HUES6 (cell line): Measurements from ENCODE around the gene ZMIZ1.

Experiments
- H3K27ac ChIP-seq: 2 replicates; pipeline ENCODE4 v1.7.0; 2013; ENCODE audit warnings: low read depth, mild to moderate bottlenecking, low read length, inconsistent platforms
- H3K27me3 ChIP-seq: 2 replicates; pipeline ENCODE4 v1.6.1; 2013; ENCODE audit warnings: low read length; ENCODE audit not compliant: control insufficient read depth, insufficient read depth
- H3K36me3 ChIP-seq: 2 replicates; pipeline ENCODE4 v1.6.1; 2013; ENCODE audit warnings: low read length; ENCODE audit not compliant: control insufficient read depth, insufficient read depth
- H3K4me1 ChIP-seq: 2 replicates; pipeline ENCODE4 v1.6.1; 2013; ENCODE audit warnings: low read length; ENCODE audit not compliant: control insufficient read depth, insufficient read depth
- H3K4me3 ChIP-seq: 2 replicates; pipeline ENCODE4 v1.5.1; 2013; ENCODE audit warnings: low read depth, low read length
- H3K9ac ChIP-seq: one replicate; pipeline ENCODE4 v1.6.1; 2013; ENCODE audit warnings: mild to moderate bottlenecking, low read length
- H3K9me3 ChIP-seq: 2 replicates; pipeline ENCODE4 v1.6.1; 2013; ENCODE audit warnings: low read depth, low read length; ENCODE audit not compliant: control insufficient read depth, insufficient read depth

The ZMIZ1 gene

GRCh38 chr10:79107736-79108264 lies 39.0 kb downstream of the ZMIZ1 start:
- Histone ChIP-seq H3K36me3 (peaks cover 6% of the 10 kb centered on the region; the same call in 1 of the 2 replicates), H3K9ac (no peak overlapping the region), H3K27me3 (no peaks in the 10 kb centered on the region), H3K9me3 (no peaks in the 10 kb centered on the region), H3K4me3 (no peak overlapping the region), H3K4me1 (peaks cover 31% of the 10 kb centered on the region), H3K27ac (no peak overlapping the region)

GRCh38 chr10:79108728-79109127 lies 40.0 kb downstream of the ZMIZ1 start:
- Histone ChIP-seq H3K9me3 (no peaks in the 10 kb centered on the region), H3K27me3 (no peaks in the 10 kb centered on the region), H3K9ac (no peak overlapping the region), H3K36me3 (peaks cover 6% of the 10 kb centered on the region; the same call in 1 of the 2 replicates), H3K4me3 (no peak overlapping the region), H3K4me1 (peaks cover 40% of the 10 kb centered on the region), H3K27ac (no peak overlapping the region)

DNA sequence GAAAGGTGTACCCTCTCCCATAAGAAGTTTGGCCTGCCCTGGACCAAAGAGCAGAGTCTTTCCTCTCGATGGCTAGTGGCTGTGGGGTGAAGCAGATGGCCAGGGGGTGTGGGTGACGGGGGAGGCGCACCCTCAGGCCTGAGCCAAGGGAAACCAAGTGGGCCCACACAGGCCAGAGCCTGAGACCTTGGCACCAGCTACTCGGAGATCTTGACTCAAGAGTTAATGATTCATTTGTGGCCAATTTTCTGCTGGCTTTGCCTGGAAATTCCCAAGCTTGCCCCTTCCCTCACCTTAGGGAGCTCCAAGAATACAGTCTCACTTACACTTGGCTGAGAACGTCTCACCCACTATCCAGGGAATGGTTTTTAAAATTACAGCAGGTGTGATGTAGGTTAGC lies 42.7 kb downstream of the ZMIZ1 start:
- H3K36me3 ChIP-seq, result peaks cover 6% of the 10 kb centered on the region; the same call in 1 of the 2 replicates
- no peak overlapping the region for H3K27ac ChIP-seq
- peaks cover 54% of the 10 kb centered on the region for H3K4me1 ChIP-seq
- no peak overlapping the region for H3K4me3 ChIP-seq
- H3K27me3 ChIP-seq, result no peaks in the 10 kb centered on the region
- H3K9ac ChIP-seq, result no peak overlapping the region
- no peaks in the 10 kb centered on the region for H3K9me3 ChIP-seq

- Histone ChIP-seq H3K4me3 (no peak overlapping the region), H3K4me1 (peaks cover 54% of the 10 kb centered on the region), H3K9ac (no peak overlapping the region)
These were observed 43.3 kb downstream of the ZMIZ1 start for GRCh38 chr10:79111846-79112614.

DNA sequence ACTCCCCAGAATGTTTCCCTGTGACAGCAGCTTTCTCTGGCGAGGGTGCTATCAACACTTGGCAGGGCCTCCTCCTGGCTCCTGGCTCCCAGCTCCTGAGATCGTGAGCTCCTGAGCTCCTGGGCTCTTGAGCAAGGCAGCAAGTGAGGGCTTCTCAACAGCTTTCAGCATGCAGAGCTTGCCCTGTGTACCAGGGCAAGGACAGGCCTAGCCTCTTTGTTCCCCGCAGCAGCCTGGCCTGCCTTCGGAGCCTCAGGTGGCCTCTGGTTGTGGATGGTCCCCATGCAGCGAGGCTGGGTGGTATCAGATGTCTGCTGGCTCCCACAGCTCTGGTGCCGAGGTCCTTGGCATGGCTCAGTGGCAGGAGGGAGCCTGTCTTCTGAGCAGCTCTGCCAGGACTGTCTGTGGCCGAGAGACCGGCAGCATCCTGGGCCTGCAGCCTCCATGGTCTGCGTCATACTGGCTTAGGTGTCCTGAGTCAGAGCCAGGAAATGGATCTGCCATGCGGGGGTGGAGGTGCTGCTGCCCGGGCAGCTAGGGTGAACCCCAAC lies 44.2 kb downstream of the ZMIZ1 start:
- Histone ChIP-seq H3K36me3 (peaks cover 6% of the 10 kb centered on the region; the same call in 1 of the 2 replicates), H3K9me3 (no peaks in the 10 kb centered on the region), H3K4me1 (peaks cover 53% of the 10 kb centered on the region), H3K27me3 (no peaks in the 10 kb centered on the region), H3K9ac (peak overlapping the region; percentile 25), H3K4me3 (no peak overlapping the region), H3K27ac (0 out of 2 replicates have a peak overlapping the region, but pooled peaks have one; percentile 4)

More at GRCh38 chr10:79111846-79112614, 43.3 kb downstream of the ZMIZ1 start:
- no peaks in the 10 kb centered on the region for H3K9me3 ChIP-seq
- no peaks in the 10 kb centered on the region for H3K27me3 ChIP-seq
- 0 out of 2 replicates have a peak overlapping the region, but pooled peaks have one; percentile 4 for H3K27ac ChIP-seq
- H3K36me3 ChIP-seq, result peaks cover 6% of the 10 kb centered on the region; the same call in 1 of the 2 replicates

GRCh38 chr10:79113827-79114226 lies 45.1 kb downstream of the ZMIZ1 start:
- no peak overlapping the region for H3K4me3 ChIP-seq
- peaks cover 53% of the 10 kb centered on the region for H3K4me1 ChIP-seq
- peak overlapping the region; percentile 36; the same call in 1 of the 2 replicates for H3K27ac ChIP-seq
- no peaks in the 10 kb centered on the region for H3K9me3 ChIP-seq
- H3K27me3 ChIP-seq, result no peaks in the 10 kb centered on the region
- no peak overlapping the region for H3K9ac ChIP-seq
- peaks cover 7% of the 10 kb centered on the region; the same call in 1 of the 2 replicates for H3K36me3 ChIP-seq

GRCh38 chr10:79115302-79115701 lies 46.5 kb downstream of the ZMIZ1 start:
- H3K4me3 ChIP-seq, result no peak overlapping the region
- H3K27me3 ChIP-seq, result no peaks in the 10 kb centered on the region
- peaks cover 53% of the 10 kb centered on the region for H3K4me1 ChIP-seq
- H3K9me3 ChIP-seq, result no peaks in the 10 kb centered on the region
- H3K27ac ChIP-seq, result no peak overlapping the region
- peaks cover 18% of the 10 kb centered on the region for H3K36me3 ChIP-seq
- no peak overlapping the region for H3K9ac ChIP-seq

GRCh38 chr10:79116368-79116767 lies 47.6 kb downstream of the ZMIZ1 start:
- Histone ChIP-seq H3K4me3 (no peak overlapping the region), H3K9me3 (no peaks in the 10 kb centered on the region), H3K36me3 (peaks cover 22% of the 10 kb centered on the region), H3K4me1 (peaks cover 53% of the 10 kb centered on the region), H3K27me3 (no peaks in the 10 kb centered on the region), H3K27ac (no peak overlapping the region), H3K9ac (no peak overlapping the region)

- no peak overlapping the region for H3K27ac ChIP-seq
- peaks cover 26% of the 10 kb centered on the region for H3K36me3 ChIP-seq
- H3K4me3 ChIP-seq, result no peak overlapping the region
- H3K4me1 ChIP-seq, result peaks cover 52% of the 10 kb centered on the region
- no peaks in the 10 kb centered on the region for H3K27me3 ChIP-seq
- no peak overlapping the region for H3K9ac ChIP-seq
- H3K9me3 ChIP-seq, result no peaks in the 10 kb centered on the region
These were observed 48.3 kb downstream of the ZMIZ1 start for GRCh38 chr10:79116801-79117723.

DNA sequence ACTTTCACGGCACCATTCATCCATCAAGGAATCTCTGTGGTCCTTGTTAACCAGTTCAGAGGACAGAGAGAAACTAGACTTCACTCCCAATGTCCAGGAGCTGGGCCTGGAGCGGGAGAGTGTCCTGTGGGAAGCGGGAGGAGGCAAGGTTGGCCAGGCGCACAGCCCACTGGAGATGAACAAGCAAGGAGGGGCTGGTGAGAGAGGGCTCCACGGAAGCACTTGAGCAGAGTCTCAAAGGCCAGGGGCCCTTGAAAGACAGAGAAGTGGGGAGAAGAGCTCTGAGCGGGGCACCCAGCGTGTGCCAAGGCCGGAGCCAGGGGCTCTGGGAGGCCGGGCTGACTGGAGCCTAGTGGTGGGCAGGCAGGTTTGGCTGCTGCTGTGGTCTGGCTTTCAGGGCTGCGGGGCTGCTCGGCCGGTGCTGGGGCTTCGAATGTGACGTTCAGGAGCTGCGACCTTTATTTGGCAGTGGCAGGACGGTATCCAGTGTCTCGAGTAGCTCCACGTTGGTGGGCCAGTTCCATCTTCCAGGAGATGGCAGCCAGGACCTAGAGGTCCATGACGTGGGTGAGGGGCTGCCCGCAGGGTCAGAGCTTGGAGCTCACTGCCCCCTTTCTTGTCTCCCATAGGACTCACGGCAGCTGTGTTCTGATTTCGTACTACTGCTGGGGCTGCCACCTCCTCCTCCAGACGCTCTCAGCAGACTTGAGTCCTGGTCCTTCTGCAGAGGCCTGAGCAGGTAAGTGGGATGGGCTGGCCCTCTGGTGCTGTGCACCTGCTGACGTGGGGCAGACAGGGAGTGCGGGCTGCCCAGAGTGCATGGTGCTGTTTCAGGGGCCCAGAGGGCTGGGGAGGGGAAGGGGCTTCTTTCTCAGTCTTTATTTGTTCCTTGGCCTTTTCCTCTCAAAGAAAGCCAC lies 49.8 kb downstream of the ZMIZ1 start:
- Histone ChIP-seq H3K27ac (no peak overlapping the region), H3K9ac (no peak overlapping the region), H3K9me3 (no peaks in the 10 kb centered on the region), H3K4me1 (peaks cover 37% of the 10 kb centered on the region), H3K36me3 (peaks cover 34% of the 10 kb centered on the region), H3K4me3 (no peak overlapping the region), H3K27me3 (no peaks in the 10 kb centered on the region)
